ENCODE measurements around the gene USHBP1. TPM values are rescaled to one million over a fixed set of nuclear protein-coding genes. Genes with fewer than 3 reads are reported as not detected.

The USHBP1 gene
- total and polyA plus RNA-seq, 2 experiments from 2014 or later: 4.0 to 5.6 TPM

DNA sequence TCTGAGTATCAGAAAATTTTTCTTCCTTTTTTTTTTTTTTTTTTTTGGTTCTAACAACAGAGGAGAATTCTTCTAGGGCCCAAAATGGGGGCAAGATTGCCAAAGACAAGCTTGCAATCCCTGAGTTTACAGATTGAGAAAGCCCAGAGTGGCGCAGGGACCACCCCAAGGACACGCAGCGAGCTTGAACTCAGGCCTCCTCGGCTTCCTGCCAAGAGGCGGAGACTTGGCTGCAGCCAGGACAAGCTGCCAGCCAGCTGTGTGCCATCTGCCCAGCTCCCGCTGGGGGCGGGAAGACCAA lies 40.6 kb upstream of the USHBP1 start:
- Histone ChIP-seq H3K27ac (ENCODE audit: low read depth) (peak overlapping the region; percentile 84), H3K4me3 (peak overlapping the region; percentile 38; the same call in 1 of the 2 replicates), H3K27me3 (ENCODE audit: insufficient read depth) (no peaks in the 10 kb centered on the region), H2AFZ (no peak overlapping the region), H3K79me2 (replicated peaks; ENCODE audit: insufficient read depth) (peaks cover 15% of the 10 kb centered on the region), H3K4me1 (ENCODE audit: insufficient read depth) (peaks cover 38% of the 10 kb centered on the region), H3F3A (replicated peaks; ENCODE audit: low read depth) (peaks cover 40% of the 10 kb centered on the region), H3K9me2 (ENCODE audit: insufficient read depth) (no peaks in the 10 kb centered on the region), H3K4me2 (peak overlapping the region; percentile 75), H4K20me1 (replicated peaks; ENCODE audit: insufficient read depth) (peaks cover 5% of the 10 kb centered on the region), H3K36me3 (ENCODE audit: insufficient read depth) (no peaks in the 10 kb centered on the region)
- Mint-ChIP-seq H3K4me3 (peak overlapping the region; percentile 95), H3K27ac (no peak overlapping the region), H3K36me3 (ENCODE audit: low read depth) (peaks cover 9% of the 10 kb centered on the region), H3K27me3 (ENCODE audit: insufficient read depth, low read depth, poor library complexity) (peaks cover 31% of the 10 kb centered on the region), H3K9me3 (no peaks in the 10 kb centered on the region; the same call in 1 of the 3 replicates), H3K4me1 (peaks cover 37% of the 10 kb centered on the region)
- TF ChIP-seq CREB1 (CRISPR knock-in tag; IDR thresholded peaks at IDR 0.05; ENCODE audit: low read depth): no peak
- TF ChIP-seq, protein P1, sequence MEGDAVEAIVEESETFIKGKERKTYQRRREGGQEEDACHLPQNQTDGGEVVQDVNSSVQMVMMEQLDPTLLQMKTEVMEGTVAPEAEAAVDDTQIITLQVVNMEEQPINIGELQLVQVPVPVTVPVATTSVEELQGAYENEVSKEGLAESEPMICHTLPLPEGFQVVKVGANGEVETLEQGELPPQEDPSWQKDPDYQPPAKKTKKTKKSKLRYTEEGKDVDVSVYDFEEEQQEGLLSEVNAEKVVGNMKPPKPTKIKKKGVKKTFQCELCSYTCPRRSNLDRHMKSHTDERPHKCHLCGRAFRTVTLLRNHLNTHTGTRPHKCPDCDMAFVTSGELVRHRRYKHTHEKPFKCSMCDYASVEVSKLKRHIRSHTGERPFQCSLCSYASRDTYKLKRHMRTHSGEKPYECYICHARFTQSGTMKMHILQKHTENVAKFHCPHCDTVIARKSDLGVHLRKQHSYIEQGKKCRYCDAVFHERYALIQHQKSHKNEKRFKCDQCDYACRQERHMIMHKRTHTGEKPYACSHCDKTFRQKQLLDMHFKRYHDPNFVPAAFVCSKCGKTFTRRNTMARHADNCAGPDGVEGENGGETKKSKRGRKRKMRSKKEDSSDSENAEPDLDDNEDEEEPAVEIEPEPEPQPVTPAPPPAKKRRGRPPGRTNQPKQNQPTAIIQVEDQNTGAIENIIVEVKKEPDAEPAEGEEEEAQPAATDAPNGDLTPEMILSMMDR (conservative IDR thresholded peaks at IDR 0.05; ENCODE audit: low read depth in 2 of 2): no peak
- TF ChIP-seq JUNB (IDR thresholded peaks at IDR 0.05; ENCODE audit: unreplicated experiment): no peak
- TF ChIP-seq EZH2phosphoT487 (IDR thresholded peaks at IDR 0.05; ENCODE audit: unreplicated experiment): no peak
- no peak for TF ChIP-seq EZH2 (IDR thresholded peaks at IDR 0.05; ENCODE audit: low read depth, unreplicated experiment)
- TF ChIP-seq, protein P2, sequence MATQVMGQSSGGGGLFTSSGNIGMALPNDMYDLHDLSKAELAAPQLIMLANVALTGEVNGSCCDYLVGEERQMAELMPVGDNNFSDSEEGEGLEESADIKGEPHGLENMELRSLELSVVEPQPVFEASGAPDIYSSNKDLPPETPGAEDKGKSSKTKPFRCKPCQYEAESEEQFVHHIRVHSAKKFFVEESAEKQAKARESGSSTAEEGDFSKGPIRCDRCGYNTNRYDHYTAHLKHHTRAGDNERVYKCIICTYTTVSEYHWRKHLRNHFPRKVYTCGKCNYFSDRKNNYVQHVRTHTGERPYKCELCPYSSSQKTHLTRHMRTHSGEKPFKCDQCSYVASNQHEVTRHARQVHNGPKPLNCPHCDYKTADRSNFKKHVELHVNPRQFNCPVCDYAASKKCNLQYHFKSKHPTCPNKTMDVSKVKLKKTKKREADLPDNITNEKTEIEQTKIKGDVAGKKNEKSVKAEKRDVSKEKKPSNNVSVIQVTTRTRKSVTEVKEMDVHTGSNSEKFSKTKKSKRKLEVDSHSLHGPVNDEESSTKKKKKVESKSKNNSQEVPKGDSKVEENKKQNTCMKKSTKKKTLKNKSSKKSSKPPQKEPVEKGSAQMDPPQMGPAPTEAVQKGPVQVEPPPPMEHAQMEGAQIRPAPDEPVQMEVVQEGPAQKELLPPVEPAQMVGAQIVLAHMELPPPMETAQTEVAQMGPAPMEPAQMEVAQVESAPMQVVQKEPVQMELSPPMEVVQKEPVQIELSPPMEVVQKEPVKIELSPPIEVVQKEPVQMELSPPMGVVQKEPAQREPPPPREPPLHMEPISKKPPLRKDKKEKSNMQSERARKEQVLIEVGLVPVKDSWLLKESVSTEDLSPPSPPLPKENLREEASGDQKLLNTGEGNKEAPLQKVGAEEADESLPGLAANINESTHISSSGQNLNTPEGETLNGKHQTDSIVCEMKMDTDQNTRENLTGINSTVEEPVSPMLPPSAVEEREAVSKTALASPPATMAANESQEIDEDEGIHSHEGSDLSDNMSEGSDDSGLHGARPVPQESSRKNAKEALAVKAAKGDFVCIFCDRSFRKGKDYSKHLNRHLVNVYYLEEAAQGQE (IDR thresholded peaks at IDR 0.05; ENCODE audit: unreplicated experiment): no peak
- TF ChIP-seq STAT1 (IDR thresholded peaks at IDR 0.05; ENCODE audit: unreplicated experiment): no peak
- TF ChIP-seq, protein P3, sequence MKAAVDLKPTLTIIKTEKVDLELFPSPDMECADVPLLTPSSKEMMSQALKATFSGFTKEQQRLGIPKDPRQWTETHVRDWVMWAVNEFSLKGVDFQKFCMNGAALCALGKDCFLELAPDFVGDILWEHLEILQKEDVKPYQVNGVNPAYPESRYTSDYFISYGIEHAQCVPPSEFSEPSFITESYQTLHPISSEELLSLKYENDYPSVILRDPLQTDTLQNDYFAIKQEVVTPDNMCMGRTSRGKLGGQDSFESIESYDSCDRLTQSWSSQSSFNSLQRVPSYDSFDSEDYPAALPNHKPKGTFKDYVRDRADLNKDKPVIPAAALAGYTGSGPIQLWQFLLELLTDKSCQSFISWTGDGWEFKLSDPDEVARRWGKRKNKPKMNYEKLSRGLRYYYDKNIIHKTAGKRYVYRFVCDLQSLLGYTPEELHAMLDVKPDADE (IDR thresholded peaks at IDR 0.05): no peak
- no peak for TF ChIP-seq NANOG (IDR thresholded peaks at IDR 0.05; ENCODE audit: borderline replicate concordance)
- no peak for DNase-seq (ENCODE audit: low spot score)
- no peak for ATAC-seq

Measured in GM23338 (cell line).